Measurements from ENCODE around the gene TBL1Y.

Gene TBL1Y

GRCh38 chrY:6999905-7000304, 89.4 kb downstream of the TBL1Y start:
- Histone ChIP-seq H3K4me1 (ENCODE audit: control insufficient read depth in 5 of 5, insufficient read depth in 5 of 5, low read length in 5 of 5) (no peaks in the 10 kb centered on the region), H3K27me3 (ENCODE audit: control insufficient read depth in 5 of 5, insufficient read depth in 4 of 5, low read length in 5 of 5) (no peaks in the 10 kb centered on the region)

DNA sequence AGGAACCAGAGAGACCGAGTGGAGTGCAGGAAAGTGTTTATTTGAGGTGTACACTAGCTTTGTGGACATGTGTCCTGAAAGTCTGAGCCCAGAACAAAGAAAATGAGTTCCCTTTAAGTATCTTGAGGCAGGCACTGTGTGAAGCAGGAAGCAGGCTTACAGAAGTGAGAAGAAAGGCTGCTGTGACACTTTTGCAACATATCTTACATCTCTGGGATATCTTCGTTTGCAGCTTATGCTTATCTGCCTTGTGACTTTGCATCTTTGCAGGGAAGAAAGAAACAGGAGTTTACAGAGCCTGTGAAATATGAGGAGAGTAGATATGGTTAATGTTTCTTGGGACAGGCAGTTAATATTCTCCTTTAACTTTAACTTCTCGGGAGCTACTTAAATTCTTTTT, 92.1 kb downstream of the TBL1Y start:
- H3K9me3 ChIP-seq (ENCODE audit: control insufficient read depth in 5 of 5, low read length in 5 of 5), result no peaks in the 10 kb centered on the region
- no peaks in the 10 kb centered on the region for H3K36me3 ChIP-seq (ENCODE audit: control insufficient read depth in 5 of 5, insufficient read depth in 5 of 5, low read length in 5 of 5)
- H3K4me1 ChIP-seq (ENCODE audit: control insufficient read depth in 5 of 5, insufficient read depth in 5 of 5, low read length in 5 of 5), result no peaks in the 10 kb centered on the region
- H3K27me3 ChIP-seq (ENCODE audit: control insufficient read depth in 5 of 5, insufficient read depth in 4 of 5, low read length in 5 of 5), result no peaks in the 10 kb centered on the region
- no peak overlapping the region for H3K9ac ChIP-seq (ENCODE audit: low read length in 5 of 5)
- H3K4me3 ChIP-seq (ENCODE audit: low read depth in 1 of 5, low read length in 5 of 5), result no peak overlapping the region
- no peak overlapping the region for H3K27ac ChIP-seq (ENCODE audit: low read depth, low read length)

More at GRCh38 chrY:6999905-7000304, 89.4 kb downstream of the TBL1Y start:
- no peak overlapping the region for H3K4me3 ChIP-seq (ENCODE audit: low read depth in 1 of 5, low read length in 5 of 5)
- no peaks in the 10 kb centered on the region for H3K9me3 ChIP-seq (ENCODE audit: control insufficient read depth in 5 of 5, low read length in 5 of 5)
- H3K36me3 ChIP-seq (ENCODE audit: control insufficient read depth in 5 of 5, insufficient read depth in 5 of 5, low read length in 5 of 5), result no peaks in the 10 kb centered on the region
- H3K9ac ChIP-seq (ENCODE audit: low read length in 5 of 5), result no peak overlapping the region
- H3K27ac ChIP-seq (ENCODE audit: low read depth, low read length), result no peak overlapping the region

DNA sequence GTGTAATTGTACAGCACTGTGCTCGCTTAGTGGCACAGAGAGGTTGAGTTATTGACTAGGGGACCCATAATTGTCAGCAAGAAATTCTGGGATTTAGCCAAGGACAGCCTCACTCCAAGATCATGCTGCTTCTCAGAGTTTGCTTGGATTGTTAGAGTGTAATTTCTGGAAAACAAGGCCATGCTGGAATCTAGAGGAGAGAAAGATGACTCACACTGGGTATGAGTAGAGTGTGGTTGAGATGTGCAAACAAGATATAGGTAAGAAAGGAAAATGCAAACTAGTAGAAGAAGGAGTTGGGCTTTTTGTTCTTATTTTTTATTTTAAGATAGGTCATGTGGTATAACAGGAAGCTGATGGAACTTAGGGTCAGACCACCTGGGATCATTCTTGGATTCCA, 97.4 kb downstream of the TBL1Y start:
- Histone ChIP-seq H3K9me3 (ENCODE audit: control insufficient read depth in 5 of 5, low read length in 5 of 5) (no peaks in the 10 kb centered on the region), H3K36me3 (ENCODE audit: control insufficient read depth in 5 of 5, insufficient read depth in 5 of 5, low read length in 5 of 5) (no peaks in the 10 kb centered on the region), H3K27ac (ENCODE audit: low read depth, low read length) (no peak overlapping the region), H3K4me1 (ENCODE audit: control insufficient read depth in 5 of 5, insufficient read depth in 5 of 5, low read length in 5 of 5) (no peaks in the 10 kb centered on the region), H3K9ac (ENCODE audit: low read length in 5 of 5) (no peak overlapping the region), H3K27me3 (ENCODE audit: control insufficient read depth in 5 of 5, insufficient read depth in 4 of 5, low read length in 5 of 5) (no peaks in the 10 kb centered on the region), H3K4me3 (ENCODE audit: low read depth in 1 of 5, low read length in 5 of 5) (no peak overlapping the region)

- H3K9ac ChIP-seq (ENCODE audit: low read length in 5 of 5), result no peak overlapping the region
- no peaks in the 10 kb centered on the region for H3K9me3 ChIP-seq (ENCODE audit: control insufficient read depth in 5 of 5, low read length in 5 of 5)
- no peak overlapping the region for H3K27ac ChIP-seq (ENCODE audit: low read depth, low read length)
- no peaks in the 10 kb centered on the region for H3K36me3 ChIP-seq (ENCODE audit: control insufficient read depth in 5 of 5, insufficient read depth in 5 of 5, low read length in 5 of 5)
- H3K4me1 ChIP-seq (ENCODE audit: control insufficient read depth in 5 of 5, insufficient read depth in 5 of 5, low read length in 5 of 5), result no peaks in the 10 kb centered on the region
- no peak overlapping the region for H3K4me3 ChIP-seq (ENCODE audit: low read depth in 1 of 5, low read length in 5 of 5)
- no peaks in the 10 kb centered on the region for H3K27me3 ChIP-seq (ENCODE audit: control insufficient read depth in 5 of 5, insufficient read depth in 4 of 5, low read length in 5 of 5)
These were observed 98.3 kb downstream of the TBL1Y start for GRCh38 chrY:7008578-7009355.

- no peak overlapping the region for H3K27ac ChIP-seq (ENCODE audit: low read depth, low read length)
- H3K27me3 ChIP-seq (ENCODE audit: control insufficient read depth in 5 of 5, insufficient read depth in 4 of 5, low read length in 5 of 5), result no peaks in the 10 kb centered on the region
- no peaks in the 10 kb centered on the region for H3K9me3 ChIP-seq (ENCODE audit: control insufficient read depth in 5 of 5, low read length in 5 of 5)
- no peak overlapping the region for H3K4me3 ChIP-seq (ENCODE audit: low read depth in 1 of 5, low read length in 5 of 5)
- no peaks in the 10 kb centered on the region for H3K4me1 ChIP-seq (ENCODE audit: control insufficient read depth in 5 of 5, insufficient read depth in 5 of 5, low read length in 5 of 5)
- H3K9ac ChIP-seq (ENCODE audit: low read length in 5 of 5), result no peak overlapping the region
- H3K36me3 ChIP-seq (ENCODE audit: control insufficient read depth in 5 of 5, insufficient read depth in 5 of 5, low read length in 5 of 5), result no peaks in the 10 kb centered on the region
These were observed 102.6 kb downstream of the TBL1Y start for GRCh38 chrY:7013051-7013450.

DNA sequence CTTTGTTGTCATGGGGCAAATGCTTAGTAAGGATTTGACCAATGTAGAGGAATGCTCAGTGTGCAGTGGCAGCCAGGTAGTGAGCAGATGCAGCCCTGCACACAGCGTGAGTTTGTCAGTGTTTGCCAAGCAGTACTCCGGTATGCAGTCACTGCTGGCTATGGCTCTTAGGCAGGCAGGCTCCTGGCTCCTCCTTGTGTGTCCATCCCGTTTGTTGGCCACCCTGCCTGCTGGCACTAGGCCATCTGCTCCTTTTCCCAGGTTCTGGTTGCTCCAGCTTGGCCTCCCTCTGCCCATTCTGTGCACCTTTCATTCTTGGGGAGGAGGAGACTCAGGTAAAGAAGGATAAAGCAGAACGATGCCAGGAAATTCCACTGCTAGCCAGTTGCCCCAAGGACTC, 106.0 kb downstream of the TBL1Y start:
- Histone ChIP-seq H3K27ac (ENCODE audit: low read depth, low read length) (no peak overlapping the region), H3K27me3 (ENCODE audit: control insufficient read depth in 5 of 5, insufficient read depth in 4 of 5, low read length in 5 of 5) (no peaks in the 10 kb centered on the region), H3K4me3 (ENCODE audit: low read depth in 1 of 5, low read length in 5 of 5) (no peak overlapping the region), H3K9ac (ENCODE audit: low read length in 5 of 5) (no peak overlapping the region), H3K36me3 (ENCODE audit: control insufficient read depth in 5 of 5, insufficient read depth in 5 of 5, low read length in 5 of 5) (no peaks in the 10 kb centered on the region), H3K9me3 (ENCODE audit: control insufficient read depth in 5 of 5, low read length in 5 of 5) (no peaks in the 10 kb centered on the region), H3K4me1 (ENCODE audit: control insufficient read depth in 5 of 5, insufficient read depth in 5 of 5, low read length in 5 of 5) (no peaks in the 10 kb centered on the region)

- no peaks in the 10 kb centered on the region for H3K27me3 ChIP-seq (ENCODE audit: control insufficient read depth in 5 of 5, insufficient read depth in 4 of 5, low read length in 5 of 5)
- no peak overlapping the region for H3K27ac ChIP-seq (ENCODE audit: low read depth, low read length)
- H3K9me3 ChIP-seq (ENCODE audit: control insufficient read depth in 5 of 5, low read length in 5 of 5), result no peaks in the 10 kb centered on the region
- H3K9ac ChIP-seq (ENCODE audit: low read length in 5 of 5), result no peak overlapping the region
- no peaks in the 10 kb centered on the region for H3K4me1 ChIP-seq (ENCODE audit: control insufficient read depth in 5 of 5, insufficient read depth in 5 of 5, low read length in 5 of 5)
- H3K4me3 ChIP-seq (ENCODE audit: low read depth in 1 of 5, low read length in 5 of 5), result no peak overlapping the region
- no peaks in the 10 kb centered on the region for H3K36me3 ChIP-seq (ENCODE audit: control insufficient read depth in 5 of 5, insufficient read depth in 5 of 5, low read length in 5 of 5)
These were observed 107.0 kb downstream of the TBL1Y start for GRCh38 chrY:7017244-7018080.

DNA sequence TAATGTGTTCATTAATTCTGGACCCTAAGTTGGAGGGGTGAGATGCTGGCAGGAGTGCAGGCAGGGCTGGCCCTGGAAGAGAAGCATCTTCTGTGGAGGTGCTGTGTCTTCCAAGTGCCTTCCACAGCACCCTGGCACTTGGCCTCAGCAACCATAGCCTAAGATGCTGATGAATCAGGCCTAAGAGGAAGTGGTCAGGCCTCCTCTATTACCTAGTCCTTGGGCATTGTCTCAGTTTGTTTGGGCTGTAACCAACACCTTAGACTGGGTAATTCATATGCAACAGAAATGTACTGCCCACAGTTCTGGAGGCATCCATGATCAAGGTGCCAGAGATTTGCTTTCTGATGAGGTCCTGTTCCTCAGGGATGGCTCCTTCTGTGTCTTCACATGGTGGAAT, 128.5 kb downstream of the TBL1Y start:
- Histone ChIP-seq H3K9me3 (ENCODE audit: control insufficient read depth in 5 of 5, low read length in 5 of 5) (no peaks in the 10 kb centered on the region), H3K27me3 (ENCODE audit: control insufficient read depth in 5 of 5, insufficient read depth in 4 of 5, low read length in 5 of 5) (no peaks in the 10 kb centered on the region), H3K27ac (ENCODE audit: low read depth, low read length) (no peak overlapping the region), H3K4me3 (ENCODE audit: low read depth in 1 of 5, low read length in 5 of 5) (no peak overlapping the region), H3K9ac (ENCODE audit: low read length in 5 of 5) (no peak overlapping the region), H3K4me1 (ENCODE audit: control insufficient read depth in 5 of 5, insufficient read depth in 5 of 5, low read length in 5 of 5) (no peaks in the 10 kb centered on the region), H3K36me3 (ENCODE audit: control insufficient read depth in 5 of 5, insufficient read depth in 5 of 5, low read length in 5 of 5) (no peaks in the 10 kb centered on the region)

DNA sequence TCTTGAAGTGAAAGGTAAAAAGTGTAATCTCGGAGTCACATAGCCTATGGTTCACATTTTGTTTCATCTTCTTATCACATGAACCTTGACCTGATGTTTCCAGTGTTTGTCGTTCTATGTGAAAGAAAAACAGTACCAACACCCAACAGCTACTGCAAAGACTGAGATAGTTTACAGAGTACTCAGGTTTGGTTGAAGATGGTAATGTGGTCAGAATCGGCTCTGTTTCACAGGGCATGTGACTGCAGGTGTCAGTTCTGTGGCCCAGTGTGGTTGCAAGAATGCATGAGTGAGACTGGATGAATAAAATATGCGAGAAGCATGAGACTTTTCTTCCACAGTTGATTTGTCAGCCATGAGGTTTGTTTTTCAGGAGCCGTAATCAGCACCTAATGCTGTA, 130.2 kb downstream of the TBL1Y start:
- Histone ChIP-seq H3K27ac (ENCODE audit: low read depth, low read length) (no peak overlapping the region), H3K4me1 (ENCODE audit: control insufficient read depth in 5 of 5, insufficient read depth in 5 of 5, low read length in 5 of 5) (no peaks in the 10 kb centered on the region), H3K9me3 (ENCODE audit: control insufficient read depth in 5 of 5, low read length in 5 of 5) (no peaks in the 10 kb centered on the region), H3K4me3 (ENCODE audit: low read depth in 1 of 5, low read length in 5 of 5) (no peak overlapping the region), H3K27me3 (ENCODE audit: control insufficient read depth in 5 of 5, insufficient read depth in 4 of 5, low read length in 5 of 5) (no peaks in the 10 kb centered on the region), H3K36me3 (ENCODE audit: control insufficient read depth in 5 of 5, insufficient read depth in 5 of 5, low read length in 5 of 5) (no peaks in the 10 kb centered on the region), H3K9ac (ENCODE audit: low read length in 5 of 5) (no peak overlapping the region)

GRCh38 chrY:7041983-7042382, 131.5 kb downstream of the TBL1Y start:
- Histone ChIP-seq H3K9ac (ENCODE audit: low read length in 5 of 5) (no peak overlapping the region), H3K27me3 (ENCODE audit: control insufficient read depth in 5 of 5, insufficient read depth in 4 of 5, low read length in 5 of 5) (no peaks in the 10 kb centered on the region), H3K4me3 (ENCODE audit: low read depth in 1 of 5, low read length in 5 of 5) (no peak overlapping the region), H3K36me3 (ENCODE audit: control insufficient read depth in 5 of 5, insufficient read depth in 5 of 5, low read length in 5 of 5) (no peaks in the 10 kb centered on the region), H3K27ac (ENCODE audit: low read depth, low read length) (no peak overlapping the region), H3K4me1 (ENCODE audit: control insufficient read depth in 5 of 5, insufficient read depth in 5 of 5, low read length in 5 of 5) (no peaks in the 10 kb centered on the region), H3K9me3 (ENCODE audit: control insufficient read depth in 5 of 5, low read length in 5 of 5) (no peaks in the 10 kb centered on the region)

All from subcutaneous abdominal adipose tissue (tissue), 5 donors.